H1 (cell line): Measurements from ENCODE around the gene CLEC16A. TPM values are rescaled to one million over a fixed set of nuclear protein-coding genes. Genes with fewer than 3 reads are reported as not detected.
A peak's percentile ranks its signal among the peaks of the same experiment; 100 is the strongest.

Experiments used
- CTCF ChIA-PET: fragments of 300-600 bp; sonication (Branson Sonifier 250); formaldehyde crosslinking; loops from one replicate; lab custom pipeline; 2021; ENCODE audit not compliant: partially characterized antibody; lab: Charles Lee
- POLR2A ChIA-PET: fragments of 300-600 bp; sonication (Branson Sonifier 250); formaldehyde crosslinking; loops from one replicate; lab custom pipeline; 2021; ENCODE audit warnings: inconsistent platforms; ENCODE audit not compliant: partially characterized antibody; lab: Charles Lee
- DNase-seq, 2 experiments: peaks; one replicate each; pipeline versions ENCODE4 v3.0.0 to v3.0.0-alpha.2; 2010 to 2022; ENCODE audit warnings: low spot score in 2 of 2, low read depth in 1 of 2, mixed read lengths in 1 of 2
- FAIRE-seq: peaks from 2 replicates; lab custom pipeline; 2011; peaks lifted over from hg19 to GRCh38; lab: Jason Lieb, UNC
- H2AFZ ChIP-seq: 2 replicates; pipeline ENCODE4 v1.8.1; 2012; ENCODE audit warnings: low read length, inconsistent platforms
- H2AK5ac ChIP-seq: 2 replicates; pipeline ENCODE4 v1.6.1; 2013; ENCODE audit warnings: low read depth, low read length
- H2BK120ac ChIP-seq: replicated peaks from 2 replicates; pipeline ENCODE3; 2013; ENCODE audit warnings: low read depth, low read length, inconsistent platforms
- H2BK12ac ChIP-seq: 2 replicates; pipeline ENCODE4 v1.6.1; 2013; ENCODE audit warnings: low read depth, low read length
- H2BK15ac ChIP-seq: 2 replicates; pipeline ENCODE4 v1.6.1; 2013; ENCODE audit warnings: low read length
- H2BK20ac ChIP-seq: 2 replicates; pipeline ENCODE4 v1.6.1; 2013; ENCODE audit warnings: low read length
- H2BK5ac ChIP-seq: 2 replicates; pipeline ENCODE4 v1.6.1; 2013; ENCODE audit warnings: low read depth, low read length
- H3K14ac ChIP-seq: 2 replicates; pipeline ENCODE4 v1.6.1; 2013; ENCODE audit warnings: inconsistent platforms; ENCODE audit not compliant: insufficient read length
- H3K18ac ChIP-seq: 2 replicates; pipeline ENCODE4 v1.6.1; 2013; ENCODE audit warnings: low read length; ENCODE audit errors: extremely low read depth
- H3K23ac ChIP-seq: 2 replicates; pipeline ENCODE4 v1.6.1; 2013; ENCODE audit warnings: inconsistent platforms; ENCODE audit not compliant: insufficient read length
- H3K23me2 ChIP-seq: 2 replicates; pipeline ENCODE4 v1.6.1; 2013; ENCODE audit warnings: low read depth, low read length
- H3K27ac ChIP-seq: 2 replicates; pipeline ENCODE4 v1.6.1; 2011; ENCODE audit warnings: low read depth, low read length, inconsistent platforms
- H3K27me3 ChIP-seq, 4 experiments: replicated peaks in 1 of 4; 1 replicate in 1 of 4; 2 replicates in 3 of 4; pipeline versions ENCODE4 v1.6.1 to v1.8.1; 2011 to 2013; ENCODE audit warnings: low read length in 3 of 4, mild to moderate bottlenecking in 3 of 4, inconsistent platforms in 2 of 4, mixed read lengths in 2 of 4, moderate library complexity in 1 of 4; ENCODE audit not compliant: control insufficient read depth in 3 of 4, insufficient read depth in 3 of 4; ENCODE audit errors: extremely low read depth in 1 of 4
- H3K36me3 ChIP-seq, 4 experiments: 2 replicates each; pipeline versions ENCODE4 v1.6.1 to v1.8.1; 2011 to 2013; ENCODE audit warnings: mild to moderate bottlenecking in 4 of 4, low read length in 3 of 4, moderate library complexity in 2 of 4, control low read depth in 1 of 4, inconsistent platforms in 1 of 4; ENCODE audit not compliant: insufficient read depth in 4 of 4, control insufficient read depth in 2 of 4
- H3K4ac ChIP-seq: replicated peaks from 2 replicates; pipeline ENCODE3; 2013; ENCODE audit warnings: low read length, low read depth, mixed read lengths, inconsistent platforms; ENCODE audit not compliant: insufficient read length
- H3K4me1 ChIP-seq, 4 experiments: replicated peaks in 1 of 4; 1 replicate in 1 of 4; 2 replicates in 3 of 4; pipeline versions ENCODE4 v1.6.1 to v1.8.1; 2011 to 2013; ENCODE audit warnings: low read length in 3 of 4, inconsistent platforms in 2 of 4, mixed read lengths in 1 of 4; ENCODE audit not compliant: insufficient read depth in 4 of 4, control insufficient read depth in 3 of 4
- H3K4me2 ChIP-seq, 2 experiments: 2 replicates each; pipeline versions ENCODE4 v1.6.1 to v1.8.1; 2011 to 2013; ENCODE audit warnings: low read depth in 2 of 2, low read length in 2 of 2, control low read depth in 1 of 2, inconsistent platforms in 1 of 2, mild to moderate bottlenecking in 1 of 2; ENCODE audit not compliant: insufficient read depth in 1 of 2
- H3K4me3 ChIP-seq, 4 experiments: fragments of 200-600, 300-600 bp in 1 of 4; sonication (generic), shearing (Covaris generic), sonication (Bioruptor Twin) in 1 of 4; 2 replicates each; pipeline versions ENCODE4 v1.5.1 to v1.8.1; 2011 to 2016; ENCODE audit warnings: low read length in 4 of 4, low read depth in 3 of 4, control low read depth in 2 of 4, inconsistent platforms in 2 of 4, mild to moderate bottlenecking in 2 of 4, mixed read lengths in 1 of 4, moderate library complexity in 1 of 4; ENCODE audit not compliant: insufficient read depth in 2 of 4; ENCODE audit errors: extremely low read depth in 1 of 4
- H3K56ac ChIP-seq: replicated peaks from 2 replicates; pipeline ENCODE3; 2013; ENCODE audit warnings: low read depth, mild to moderate bottlenecking, mixed read lengths, low read length, inconsistent platforms; ENCODE audit not compliant: insufficient read length
- H3K79me1 ChIP-seq: 2 replicates; pipeline ENCODE4 v1.6.1; 2013; ENCODE audit warnings: low read depth, low read length, control low read depth
- H3K79me2 ChIP-seq, 2 experiments: 2 replicates each; pipeline versions ENCODE4 v1.6.1 to v1.8.1; 2012 to 2013; ENCODE audit warnings: low read length in 2 of 2, mild to moderate bottlenecking in 2 of 2, inconsistent platforms in 1 of 2; ENCODE audit not compliant: insufficient read depth in 2 of 2, control insufficient read depth in 1 of 2
- H3K9ac ChIP-seq, 4 experiments: replicated peaks in 1 of 4; 1 replicate in 1 of 4; 2 replicates in 3 of 4; pipeline versions ENCODE4 v1.6.1 to v1.8.1; 2011 to 2013; ENCODE audit warnings: low read depth in 3 of 4, low read length in 3 of 4, control low read depth in 2 of 4, mild to moderate bottlenecking in 2 of 4, moderate library complexity in 2 of 4, inconsistent platforms in 1 of 4; ENCODE audit errors: extremely low read depth in 1 of 4
- H3K9me3 ChIP-seq, 2 experiments: 2 replicates each; pipeline versions ENCODE4 v1.6.1 to v1.8.1; 2012 to 2013; ENCODE audit warnings: mild to moderate bottlenecking in 2 of 2, moderate library complexity in 2 of 2, control low read depth in 1 of 2, inconsistent platforms in 1 of 2, low read depth in 1 of 2, low read length in 1 of 2, mixed read lengths in 1 of 2; ENCODE audit not compliant: insufficient read depth in 2 of 2
- H4K20me1 ChIP-seq, 2 experiments: replicated peaks in 1 of 2; 2 replicates each; pipeline versions ENCODE3 to v1.8.1; 2011 to 2013; ENCODE audit warnings: inconsistent platforms in 2 of 2, low read length in 2 of 2, mild to moderate bottlenecking in 1 of 2; ENCODE audit not compliant: insufficient read depth in 2 of 2, control insufficient read depth in 1 of 2
- H4K5ac ChIP-seq: 2 replicates; pipeline ENCODE4 v1.6.1; 2013; ENCODE audit warnings: low read length, low read depth, mixed read lengths, inconsistent platforms; ENCODE audit not compliant: insufficient read length
- H4K8ac ChIP-seq: 2 replicates; pipeline ENCODE4 v1.8.0; 2013; ENCODE audit warnings: mild to moderate bottlenecking, moderate library complexity, low read length, inconsistent platforms; ENCODE audit not compliant: insufficient read depth; ENCODE audit errors: extremely low read depth
- H4K91ac ChIP-seq: replicated peaks from 2 replicates; pipeline ENCODE3; 2013; ENCODE audit warnings: low read length, mixed read lengths, inconsistent platforms; ENCODE audit not compliant: insufficient read length
- RAD21 ChIP-seq, 2 experiments: IDR thresholded peaks in 1 of 2; conservative IDR thresholded peaks in 1 of 2; 2 replicates each; pipeline ENCODE4 v1.6.1; 2011; ENCODE audit warnings: low read depth in 2 of 2, low read length in 2 of 2, improper control_type of control experiment in 1 of 2, inconsistent platforms in 1 of 2, mild to moderate bottlenecking in 1 of 2, moderate library complexity in 1 of 2
- RNF2 ChIP-seq: fragments of 200-900, 300-1000 bp; sonication (generic); IDR thresholded peaks from 2 replicates; pipeline ENCODE4 v1.7.1; 2016; ENCODE audit warnings: borderline replicate concordance, low read depth, mild to moderate bottlenecking, antibody characterized with exemption, low read length; ENCODE audit not compliant: poor library complexity, severe bottlenecking; ENCODE audit errors: missing control alignments
- WGBS, 2 experiments: shearing (Covaris generic) in 1 of 2; methylation state at CpG; one replicate each; pipeline versions ENCODE4 v1.1.6 to v1.1.7; 2013 to 2015; ENCODE audit warnings: low lambda C conversion rate in 2 of 2, mixed read lengths in 2 of 2, inconsistent platforms in 1 of 2, low coverage in 1 of 2, missing lambda C conversion rate in 1 of 2; ENCODE audit not compliant: insufficient replicate concordance in 2 of 2, insufficient coverage in 1 of 2, insufficient read length in 1 of 2; ENCODE audit errors: extremely low coverage in 1 of 2, missing lambda C conversion rate in 1 of 2; 5-methylcytosine and 5-hydroxymethylcytosine counted together
- polyA plus RNA-seq, 7 experiments: library from polyadenylated mRNA; depleted of rRNA in 3 of 7; stranded (reverse) in 5 of 7; unstranded in 2 of 7; fragments of >200 nt in 5 of 7; fragments of 200-250 nt in 2 of 7; gene quantifications; 1 replicate in 5 of 7; 2 replicates in 1 of 7; 4 replicates in 1 of 7; pipeline versions ENCODE4 v1.2.1 to v1.2.3, GENCODE V29; 2011 to 2013; ENCODE audit warnings: missing spikeins in 2 of 7, mixed read lengths in 2 of 7
- total RNA-seq: library from RNA; stranded (reverse); fragmentation: NEBNext Ultra II Directional; extraction: Animal tissue kit (Norgen Biotek cat#: 25700); gene quantifications from 2 replicates; pipeline ENCODE4 v1.2.1, GENCODE V29; 2021

Gene CLEC16A
- total and polyA plus RNA-seq, 2 of the 8 experiments (the other 6 are each of a cell fraction or from before 2014, with no cell fraction given) = 7.6 to 19.3 TPM

GRCh38 chr16:11156401-11156800 is 212.0 kb downstream of the CLEC16A start:
- H3K79me1 ChIP-seq = no peaks in the 10 kb centered on the region
- TF ChIP-seq RAD21 (IDR thresholded peaks at IDR 0.05 in 1 of 2, conservative IDR thresholded peaks at IDR 0.05 in 1 of 2; ENCODE audit: low read depth in 2 of 2, low read length in 2 of 2) = 0 out of 4 replicates have a peak, but pooled peaks have one; percentile 2 to 3
- TF ChIP-seq RNF2 = no peak
- TF ChIP-seq, all 59 proteins: peak for 1
- Histone ChIP-seq H3K23ac (no peak overlapping the region), H3K14ac (no peak overlapping the region), H3K4ac (no peak overlapping the region), H3K4me1 (no peaks in the 10 kb centered on the region), H3K56ac (no peak overlapping the region), H3K18ac (no peak overlapping the region; the same call in 1 of the 2 replicates), H3K9ac (0 out of 7 replicates have a peak overlapping the region, but pooled peaks of 1 of the 4 experiments have one; percentile 35), H2AK5ac (no peak overlapping the region), H3K27ac (no peak overlapping the region), H2BK120ac (no peak overlapping the region), H2BK15ac (no peak overlapping the region), H3K4me3 (no peak overlapping the region), H2AFZ (no peak overlapping the region), H3K4me2 (no peak overlapping the region), H2BK12ac (no peak overlapping the region), H3K23me2 (no peaks in the 10 kb centered on the region), H4K20me1 (peaks cover 0 to 3% of the 10 kb centered on the region in 2 experiments), H2BK20ac (no peak overlapping the region), H3K79me2 (no peaks in the 10 kb centered on the region), H4K91ac (no peak overlapping the region), H3K27me3 (no peaks in the 10 kb centered on the region), H2BK5ac (no peak overlapping the region), H4K8ac (no peak overlapping the region), H4K5ac (no peak overlapping the region), H3K9me3 (no peaks in the 10 kb centered on the region), H3K36me3 (no peaks in the 10 kb centered on the region)
- POLR2A ChIA-PET = no interaction called here
- CTCF ChIA-PET = interaction anchor here (0.9 to 1.7 kb wide), 4 partner anchors 27 to 215 kb away, joined by 3 to 6 read pairs (median 4); no protein-coding TSS in a partner anchor
- WGBS, 2 experiments = 95% methylated on average over 9 of the region's 9 CpGs; no CpG with 5 or more reads in 1 of the 2 experiments
- no peak for FAIRE-seq
- DNase-seq = no peak
